ENCODE data around the gene SMU1.
"Not testable (repeated sequence)": the region's sequence is repeated elsewhere in the genome, so short reads cannot be mapped to it uniquely, and the experiment has no call there.

Gene SMU1

GRCh38 chr9:33105504-33105903, 29.0 kb upstream of the SMU1 start:
- DNase-seq (ENCODE audit: low spot score) = no peak

GRCh38 chr9:33104401-33104800, 27.9 kb upstream of the SMU1 start:
- no peak for DNase-seq (ENCODE audit: low spot score)

GRCh38 chr9:33103501-33104281, 27.2 kb upstream of the SMU1 start:
- DNase-seq (ENCODE audit: low spot score) = no peak

GRCh38 chr9:33102551-33103210, 26.2 kb upstream of the SMU1 start:
- no peak for DNase-seq (ENCODE audit: low spot score)

GRCh38 chr9:33101104-33101951, 24.9 kb upstream of the SMU1 start:
- DNase-seq (ENCODE audit: low spot score) = peak; percentile 85

- no peak for DNase-seq (ENCODE audit: low spot score)
Measured at GRCh38 chr9:33099754-33100153, 23.3 kb upstream of the SMU1 start.

- no peak for DNase-seq (ENCODE audit: low spot score)
Measured at GRCh38 chr9:33097192-33097591, 20.7 kb upstream of the SMU1 start.

GRCh38 chr9:33092634-33093033, 16.2 kb upstream of the SMU1 start:
- no peak for DNase-seq (ENCODE audit: low spot score)

GRCh38 chr9:33085672-33086071, 9.2 kb upstream of the SMU1 start:
- DNase-seq (ENCODE audit: low spot score) = not testable (repeated sequence)

- DNase-seq (ENCODE audit: low spot score) = no peak
Measured at GRCh38 chr9:33082538-33083326, 6.3 kb upstream of the SMU1 start.

GRCh38 chr9:33082128-33082527, 5.7 kb upstream of the SMU1 start:
- no peak for DNase-seq (ENCODE audit: low spot score)

- DNase-seq (ENCODE audit: low spot score) = peak; percentile 81
Measured at GRCh38 chr9:33081128-33081851, 4.8 kb upstream of the SMU1 start.

- DNase-seq (ENCODE audit: low spot score) = no peak
Measured at GRCh38 chr9:33080534-33080933, 4.1 kb upstream of the SMU1 start.

- no peak for DNase-seq (ENCODE audit: low spot score)
Measured at GRCh38 chr9:33068991-33069390, 7.5 kb downstream of the SMU1 start.

- DNase-seq (ENCODE audit: low spot score) = no peak
Measured at GRCh38 chr9:33065157-33066076, 11.1 kb downstream of the SMU1 start.

- DNase-seq (ENCODE audit: low spot score) = no peak
Measured at GRCh38 chr9:33051144-33051543, 25.3 kb downstream of the SMU1 start.

GRCh38 chr9:33049680-33050361, 26.7 kb downstream of the SMU1 start:
- no peak for DNase-seq (ENCODE audit: low spot score)

- no peak for DNase-seq (ENCODE audit: low spot score)
Measured at GRCh38 chr9:33048054-33048465, 28.4 kb downstream of the SMU1 start.

- no peak for DNase-seq (ENCODE audit: low spot score)
Measured at GRCh38 chr9:33046061-33046460, 30.4 kb downstream of the SMU1 start.
